Spleen (tissue), 7 donors: ENCODE results near the gene KLHDC8B.
"Not testable (repeated sequence)": the region's sequence is repeated elsewhere in the genome, so short reads cannot be mapped to it uniquely, and the experiment has no call there.

Experiments
- POLR2A ChIP-seq, 3 donors: fragments of 450-650 bp; IDR thresholded peaks; one replicate each; pipeline ENCODE4 v1.5.1; 2017; ENCODE audit warnings: antibody characterized with exemption in 3 of 3, mild to moderate bottlenecking in 1 of 3
- POLR2AphosphoS5 ChIP-seq, 3 donors: sonication (generic); formaldehyde crosslinking; IDR thresholded peaks; one replicate each; pipeline ENCODE4 v1.5.1; 2017; ENCODE audit warnings: antibody characterized with exemption in 3 of 3
- TF ChIP-seq, protein P1 (sequence below), 11 experiments: fragments of 200-600 bp in 7 of 11; fragments of 450-650 bp in 4 of 11; sonication (generic) in 4 of 11; IDR thresholded peaks in 8 of 11; conservative IDR thresholded peaks in 3 of 11; 1 replicate in 7 of 11; 2 replicates in 4 of 11; pipeline versions ENCODE4 v1.4.0 to v1.8.0; 2016 to 2021; ENCODE audit warnings: antibody characterized with exemption in 11 of 11, inconsistent platforms in 4 of 11, mild to moderate bottlenecking in 1 of 11
- donor health status: DM: no; HTN: no; CAD: no; lungs with moderate emphysema.
- donor health status: DM: no; HTN: no; CAD: no.
- donor health status: DM: no; HTN: no; CAD: no.

DNA sequence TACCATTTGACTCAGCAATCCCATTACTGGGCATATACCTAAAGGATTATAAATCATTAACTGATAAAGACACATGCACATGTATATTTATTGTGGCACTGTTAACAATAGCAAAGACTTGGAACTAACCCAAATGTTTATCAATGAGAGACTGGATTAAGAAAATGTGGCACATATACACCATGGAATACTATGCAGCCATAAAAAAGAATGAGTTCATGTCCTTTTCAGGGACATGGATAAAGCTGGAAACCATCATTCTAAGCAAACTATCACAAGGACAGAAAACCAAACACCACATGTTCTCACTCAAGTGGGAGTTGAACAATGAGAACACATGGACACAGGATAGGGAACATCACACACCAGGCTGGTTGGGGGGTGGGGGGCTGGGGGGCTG lies 45.7 kb downstream of the KLHDC8B start:
- not testable (repeated sequence) for TF ChIP-seq POLR2AphosphoS5, POLR2A (IDR thresholded peaks at IDR 0.05)
- TF ChIP-seq, protein P1, sequence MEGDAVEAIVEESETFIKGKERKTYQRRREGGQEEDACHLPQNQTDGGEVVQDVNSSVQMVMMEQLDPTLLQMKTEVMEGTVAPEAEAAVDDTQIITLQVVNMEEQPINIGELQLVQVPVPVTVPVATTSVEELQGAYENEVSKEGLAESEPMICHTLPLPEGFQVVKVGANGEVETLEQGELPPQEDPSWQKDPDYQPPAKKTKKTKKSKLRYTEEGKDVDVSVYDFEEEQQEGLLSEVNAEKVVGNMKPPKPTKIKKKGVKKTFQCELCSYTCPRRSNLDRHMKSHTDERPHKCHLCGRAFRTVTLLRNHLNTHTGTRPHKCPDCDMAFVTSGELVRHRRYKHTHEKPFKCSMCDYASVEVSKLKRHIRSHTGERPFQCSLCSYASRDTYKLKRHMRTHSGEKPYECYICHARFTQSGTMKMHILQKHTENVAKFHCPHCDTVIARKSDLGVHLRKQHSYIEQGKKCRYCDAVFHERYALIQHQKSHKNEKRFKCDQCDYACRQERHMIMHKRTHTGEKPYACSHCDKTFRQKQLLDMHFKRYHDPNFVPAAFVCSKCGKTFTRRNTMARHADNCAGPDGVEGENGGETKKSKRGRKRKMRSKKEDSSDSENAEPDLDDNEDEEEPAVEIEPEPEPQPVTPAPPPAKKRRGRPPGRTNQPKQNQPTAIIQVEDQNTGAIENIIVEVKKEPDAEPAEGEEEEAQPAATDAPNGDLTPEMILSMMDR (IDR thresholded peaks at IDR 0.05 in 8 of 11, conservative IDR thresholded peaks at IDR 0.05 in 3 of 11): not testable (repeated sequence)
